Thymus (tissue), 11 donors: ENCODE data around the gene STK36. TPM values are rescaled to one million over a fixed set of nuclear protein-coding genes. Genes with fewer than 3 reads are reported as not detected.
A peak's percentile ranks its signal among the peaks of the same experiment; 100 is the strongest.
"Not testable (repeated sequence)": the region's sequence is repeated elsewhere in the genome, so short reads cannot be mapped to it uniquely, and the experiment has no call there.

Source experiments
- DNase-seq, 9 donors: peaks; one replicate each; pipeline ENCODE4 v3.0.0-alpha.2; 2013; ENCODE audit warnings: low spot score in 9 of 9, low read depth in 6 of 9, missing footprints in 1 of 9
- H3K27ac ChIP-seq, 2 donors: one replicate each; pipeline ENCODE4 v1.5.1; 2013; ENCODE audit warnings: control low read depth in 1 of 2, low read depth in 1 of 2, low read length in 1 of 2, mild to moderate bottlenecking in 1 of 2, moderate library complexity in 1 of 2
- H3K27me3 ChIP-seq, 2 donors: one replicate each; pipeline ENCODE4 v1.5.1; 2013; ENCODE audit warnings: low read length in 1 of 2; ENCODE audit not compliant: control insufficient read depth in 2 of 2, insufficient read depth in 1 of 2
- H3K36me3 ChIP-seq, 2 donors: one replicate each; pipeline ENCODE4 v1.5.1; 2013; ENCODE audit warnings: low read length in 1 of 2, mild to moderate bottlenecking in 1 of 2, moderate library complexity in 1 of 2; ENCODE audit not compliant: control insufficient read depth in 2 of 2, insufficient read depth in 2 of 2
- H3K4me1 ChIP-seq, 2 donors: one replicate each; pipeline ENCODE4 v1.5.1; 2013; ENCODE audit warnings: low read length in 2 of 2; ENCODE audit not compliant: control insufficient read depth in 2 of 2, insufficient read depth in 2 of 2
- H3K4me3 ChIP-seq, 2 donors: one replicate each; pipeline ENCODE4 v1.5.1; 2013; ENCODE audit warnings: low read length in 2 of 2, control low read depth in 1 of 2, mild to moderate bottlenecking in 1 of 2
- H3K9me3 ChIP-seq, 2 donors: one replicate each; pipeline ENCODE4 v1.5.1; 2013; ENCODE audit warnings: low read length in 1 of 2, mild to moderate bottlenecking in 1 of 2; ENCODE audit not compliant: control insufficient read depth in 2 of 2, insufficient read depth in 1 of 2
- WGBS: extraction: QIAGEN DNeasy Blood & Tissue Kit; methylation state at CpG from one replicate; pipeline ENCODE4 v1.1.7; 2013; 5-methylcytosine and 5-hydroxymethylcytosine counted together
- polyA plus RNA-seq: library from polyadenylated mRNA; stranded (reverse); fragments of 200-250 nt; gene quantifications from one replicate; pipeline ENCODE4 v1.2.3, GENCODE V29; 2013
- total RNA-seq: library from RNA; stranded (reverse); fragments of 120-200 nt; gene quantifications from one replicate; pipeline ENCODE4 v1.2.4, GENCODE V29; 2013
- donor health status: healthy.

STK36 gene
- total and polyA plus RNA-seq, 2 donors: 6.0 to 19.1 TPM

DNA sequence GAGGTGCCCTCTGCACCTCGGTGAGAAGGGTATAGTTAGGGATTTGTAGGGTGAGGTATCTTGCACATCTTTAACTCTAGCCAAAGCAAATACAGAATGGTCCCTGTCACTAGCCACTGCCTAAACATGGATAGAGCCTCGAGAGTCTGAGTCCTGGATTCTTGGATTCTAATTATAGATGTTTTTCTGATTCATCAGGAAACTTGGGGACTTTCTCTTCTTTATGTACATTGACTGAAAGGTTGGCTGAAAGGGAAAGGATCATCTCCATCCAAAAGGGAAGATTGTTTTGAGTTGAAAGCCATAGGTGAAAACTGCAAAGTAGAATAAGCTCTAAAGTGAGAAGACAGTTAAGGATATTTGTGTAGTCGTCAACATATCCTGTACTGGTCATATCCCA, 8.2 kb downstream of the STK36 start:
- Histone ChIP-seq H3K9me3 (no peaks in the 10 kb centered on the region), H3K27ac (no peak overlapping the region), H3K4me3 (no peak overlapping the region), H3K4me1 (no peaks in the 10 kb centered on the region), H3K36me3 (peaks cover 3 to 5% of the 10 kb centered on the region in 2 donors), H3K27me3 (no peaks in the 10 kb centered on the region)
- 96% methylated on average over 3 of the region's 3 CpGs for WGBS
- no peak for DNase-seq

DNA sequence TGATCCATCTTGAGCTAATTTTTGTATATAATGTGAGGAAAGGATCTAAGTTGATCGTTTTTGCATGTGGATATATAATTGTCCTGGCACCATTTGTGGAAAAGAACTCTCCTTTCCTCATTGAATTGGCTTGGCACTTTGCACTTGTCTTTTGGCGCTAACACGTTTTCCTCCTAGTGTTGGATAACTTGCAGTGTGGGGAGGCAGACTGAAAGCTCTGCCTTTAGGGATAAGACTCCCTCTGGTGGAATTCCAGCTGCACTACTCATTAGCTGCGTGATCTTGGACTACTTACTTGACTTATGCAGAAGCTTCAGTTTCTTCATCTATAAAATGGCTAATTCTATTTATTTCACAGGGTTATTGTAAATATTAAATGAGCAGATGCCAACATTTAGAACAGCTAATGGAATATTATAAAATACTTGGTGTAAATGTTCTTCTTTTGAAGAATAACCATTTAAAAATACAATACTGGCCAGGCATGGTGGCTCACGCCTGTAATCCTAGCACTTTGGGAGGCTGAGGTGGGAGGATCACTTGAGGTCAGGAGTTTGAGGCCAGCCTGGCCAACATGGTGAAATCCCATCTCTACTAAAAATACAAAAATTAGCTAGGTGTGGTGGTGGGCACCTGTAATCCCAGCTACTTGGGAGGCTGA, 15.6 kb downstream of the STK36 start:
- H3K4me1 ChIP-seq, H3K36me3 ChIP-seq, H3K4me3 ChIP-seq, H3K27ac ChIP-seq, H3K27me3 ChIP-seq, H3K9me3 ChIP-seq: not testable (repeated sequence)
- DNase-seq: peak in 6 of 9 donors; percentile 22 to 68 (median 27)
- 38% methylated on average over 5 of the region's 5 CpGs for WGBS

DNA sequence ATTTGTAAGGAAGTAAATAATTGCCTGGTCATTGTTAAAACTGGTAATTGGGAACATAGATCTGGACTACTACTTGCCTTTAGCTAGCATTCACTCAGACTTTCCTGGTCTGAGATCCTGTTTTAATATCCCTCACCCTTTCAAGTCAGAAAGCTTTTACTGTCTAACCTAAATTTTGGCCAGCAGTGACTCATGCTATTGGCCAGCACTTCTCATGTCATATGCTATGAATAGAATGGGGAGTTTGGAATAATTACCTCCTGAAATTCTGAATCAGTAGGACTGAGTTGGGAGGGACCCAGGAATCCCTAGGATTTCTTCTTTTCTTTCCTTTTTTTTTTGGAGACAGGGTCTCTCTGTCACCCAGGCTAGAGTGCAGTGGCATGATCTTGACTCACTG, 19.3 kb downstream of the STK36 start:
- Histone ChIP-seq H3K4me1 (no peaks in the 10 kb centered on the region), H3K27ac (no peak overlapping the region), H3K4me3 (no peak overlapping the region), H3K9me3 (no peaks in the 10 kb centered on the region), H3K27me3 (no peaks in the 10 kb centered on the region), H3K36me3 (peaks cover 0 to 4% of the 10 kb centered on the region in 2 donors)
- no peak for DNase-seq

DNA sequence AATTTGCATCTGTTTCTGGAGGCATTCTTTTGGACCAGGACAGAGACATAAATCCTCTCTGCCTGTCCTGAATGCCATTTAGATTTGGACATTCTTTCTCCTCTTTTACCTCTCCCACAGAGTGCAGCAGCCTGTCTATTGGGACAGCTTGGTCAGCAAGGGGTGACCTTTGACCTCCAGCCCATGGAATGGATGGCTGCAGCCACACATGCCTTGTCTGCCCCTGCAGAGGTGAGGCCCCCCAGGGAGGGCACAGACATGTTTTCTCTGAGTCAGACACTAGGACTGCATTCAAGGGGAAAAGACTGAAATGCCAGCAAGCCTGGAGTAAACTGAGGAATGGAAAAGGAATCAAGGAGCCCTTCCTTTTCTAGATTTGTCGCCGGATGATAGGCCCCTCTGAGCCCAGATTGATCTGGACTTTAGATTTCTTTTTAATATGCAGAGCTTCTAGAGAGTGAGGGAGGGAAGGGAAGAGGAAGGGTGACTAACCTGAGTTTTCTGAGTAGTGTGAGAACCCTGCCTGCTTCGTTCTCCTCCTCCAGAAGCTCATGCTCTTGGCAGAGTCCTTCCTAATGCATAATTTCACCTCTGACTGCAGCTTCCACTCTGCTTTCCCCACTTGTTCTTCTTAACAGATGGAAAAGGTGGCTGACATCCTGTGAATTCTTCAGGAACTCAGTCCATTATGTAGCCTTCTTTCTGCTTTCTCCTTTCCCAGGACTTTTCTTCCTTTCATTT, 22.7 kb downstream of the STK36 start:
- WGBS: 98% methylated on average over 3 of the region's 3 CpGs
- no peaks in the 10 kb centered on the region for H3K4me1 ChIP-seq
- no peak overlapping the region for H3K27ac ChIP-seq
- H3K9me3 ChIP-seq: no peaks in the 10 kb centered on the region
- no peak overlapping the region for H3K4me3 ChIP-seq
- H3K36me3 ChIP-seq: peaks cover 0 to 7% of the 10 kb centered on the region in 2 donors
- no peaks in the 10 kb centered on the region for H3K27me3 ChIP-seq
- DNase-seq: no peak

DNA sequence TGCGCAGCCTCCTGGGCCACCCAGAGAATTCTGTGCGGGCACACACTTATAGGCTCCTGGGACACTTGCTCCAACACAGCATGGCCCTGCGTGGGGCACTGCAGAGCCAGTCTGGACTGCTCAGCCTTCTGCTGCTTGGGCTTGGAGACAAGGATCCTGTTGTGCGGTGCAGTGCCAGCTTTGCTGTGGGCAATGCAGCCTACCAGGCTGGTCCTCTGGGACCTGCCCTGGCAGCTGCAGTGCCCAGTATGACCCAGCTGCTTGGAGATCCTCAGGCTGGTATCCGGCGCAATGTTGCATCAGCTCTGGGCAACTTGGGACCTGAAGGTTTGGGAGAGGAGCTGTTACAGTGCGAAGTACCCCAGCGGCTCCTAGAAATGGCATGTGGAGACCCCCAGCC, 27.0 kb downstream of the STK36 start:
- peaks cover 0 to 6% of the 10 kb centered on the region in 2 donors for H3K36me3 ChIP-seq
- no peak for DNase-seq
- H3K27me3 ChIP-seq: no peaks in the 10 kb centered on the region
- H3K9me3 ChIP-seq: no peaks in the 10 kb centered on the region
- H3K4me1 ChIP-seq: no peaks in the 10 kb centered on the region
- no peak overlapping the region for H3K4me3 ChIP-seq
- no peak overlapping the region for H3K27ac ChIP-seq
- 97% methylated on average over 8 of the region's 8 CpGs for WGBS

DNA sequence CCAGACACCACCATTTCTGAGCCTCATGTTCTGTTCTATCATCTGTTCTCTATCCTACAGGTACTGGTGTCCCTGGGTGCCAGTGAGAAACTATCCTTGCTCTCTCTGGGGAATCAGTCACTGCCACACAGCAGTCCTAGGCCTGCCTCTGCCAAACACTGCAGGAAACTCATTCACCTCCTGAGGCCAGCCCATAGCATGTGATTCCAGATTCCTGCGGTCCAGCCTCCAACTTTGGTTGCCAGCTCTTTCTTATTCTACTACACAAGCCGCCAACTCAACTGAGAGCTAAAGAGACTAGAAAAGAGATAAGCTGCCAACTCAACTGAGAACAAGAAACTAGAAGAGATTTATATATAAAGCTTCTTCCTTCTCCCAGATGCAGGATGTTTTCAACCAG, 29.9 kb downstream of the STK36 start:
- WGBS: 97% methylated on average over 2 of the region's 2 CpGs
- no peak for DNase-seq
- no peaks in the 10 kb centered on the region for H3K4me1 ChIP-seq

DNA sequence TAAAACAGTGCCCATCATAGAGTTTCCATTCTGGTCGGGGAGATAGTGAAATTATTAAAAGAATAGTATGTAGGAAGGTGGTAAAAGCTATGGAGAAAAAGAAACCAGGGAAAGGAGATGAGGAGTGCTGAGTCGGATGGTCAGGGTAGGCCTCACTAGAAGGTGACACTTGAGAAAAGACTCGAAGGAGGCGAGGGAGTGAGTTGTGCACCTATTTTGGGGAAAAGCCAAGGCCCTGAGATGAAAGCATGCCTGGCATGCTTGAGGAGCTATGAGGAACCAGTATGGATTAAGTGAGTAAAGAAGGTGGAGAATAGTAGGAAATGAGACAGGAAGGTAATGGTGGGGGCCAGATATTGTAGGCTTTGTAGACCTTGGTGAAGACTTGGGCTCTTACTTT, 31.5 kb downstream of the STK36 start:
- Histone ChIP-seq H3K27me3 (no peaks in the 10 kb centered on the region), H3K36me3 (peaks cover 0 to 6% of the 10 kb centered on the region in 2 donors), H3K27ac (no peak overlapping the region), H3K9me3 (no peaks in the 10 kb centered on the region), H3K4me3 (no peak overlapping the region), H3K4me1 (no peaks in the 10 kb centered on the region)
- DNase-seq: no peak
- WGBS: 95% methylated on average over 4 of the region's 4 CpGs

More for the DNA sequence above, 29.9 kb downstream of the STK36 start:
- Histone ChIP-seq H3K4me3 (no peak overlapping the region), H3K27ac (no peak overlapping the region), H3K36me3 (peaks cover 0 to 6% of the 10 kb centered on the region in 2 donors), H3K9me3 (no peaks in the 10 kb centered on the region), H3K27me3 (no peaks in the 10 kb centered on the region)

DNA sequence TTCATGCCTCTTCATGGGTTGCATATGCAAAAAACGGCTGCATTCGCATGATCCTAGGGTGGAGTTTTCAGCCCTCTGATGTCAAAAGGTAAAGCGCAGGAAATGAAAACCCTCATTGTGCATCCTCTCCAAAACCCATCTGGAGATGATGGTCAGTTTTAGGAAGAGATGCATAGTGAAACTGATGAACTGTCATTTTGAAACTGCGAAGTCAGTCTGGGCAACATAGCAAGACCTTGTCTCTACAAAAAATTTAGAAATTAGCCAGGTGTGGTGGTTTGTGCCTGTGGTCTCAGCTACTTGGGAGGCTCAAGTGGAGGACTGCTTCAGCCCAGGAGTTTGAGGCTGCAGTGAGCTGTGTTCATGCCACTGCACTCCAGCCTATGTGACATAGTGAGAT, 36.2 kb downstream of the STK36 start:
- Histone ChIP-seq H3K9me3 (no peaks in the 10 kb centered on the region), H3K4me3 (no peak overlapping the region), H3K27me3 (no peaks in the 10 kb centered on the region), H3K27ac (no peak overlapping the region), H3K36me3 (no peaks in the 10 kb centered on the region), H3K4me1 (peaks cover 3 to 4% of the 10 kb centered on the region in 2 donors)
- DNase-seq: no peak
- WGBS: 97% methylated on average over 4 of the region's 4 CpGs

DNA sequence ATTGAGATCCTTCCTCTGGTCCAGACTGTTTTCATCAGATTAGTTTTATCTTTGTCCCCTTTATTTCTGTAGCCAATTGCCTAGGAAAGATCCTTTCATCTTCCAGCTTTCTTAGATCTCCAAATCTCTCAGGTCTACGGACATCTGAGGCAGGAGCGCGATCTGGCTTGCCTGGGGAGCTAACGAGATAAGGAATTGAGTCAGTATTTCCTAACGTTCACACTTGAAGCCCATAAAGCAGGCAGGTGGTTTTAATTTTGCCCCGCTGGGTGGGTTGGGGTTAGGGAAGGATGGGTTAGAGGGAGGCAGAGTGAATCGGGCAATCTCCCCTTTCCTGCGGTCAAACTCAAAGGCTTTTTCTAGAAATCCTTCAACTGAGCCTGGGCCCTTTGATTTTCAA, 38.0 kb downstream of the STK36 start:
- Histone ChIP-seq H3K4me1 (peaks cover 3 to 4% of the 10 kb centered on the region in 2 donors), H3K27ac (no peak overlapping the region), H3K9me3 (no peaks in the 10 kb centered on the region), H3K27me3 (no peaks in the 10 kb centered on the region), H3K4me3 (no peak overlapping the region), H3K36me3 (no peaks in the 10 kb centered on the region)
- DNase-seq: no peak
- WGBS: 93% methylated on average over 8 of the region's 8 CpGs
